GM12874 (cell line): Measurements from ENCODE around the gene RPUSD3.

Experiments used
- CTCF ChIP-seq: IDR thresholded peaks from 2 replicates; pipeline ENCODE4 v1.5.1; 2011; ENCODE audit warnings: low read depth, mild to moderate bottlenecking, control low read depth, low read length, moderate library complexity; ENCODE audit not compliant: insufficient read depth

The RPUSD3 gene

GRCh38 chr3:9846231-9846630, 2.4 kb upstream of the RPUSD3 start:
- TF ChIP-seq CTCF: no peak

GRCh38 chr3:9841015-9841414, 2.8 kb downstream of the RPUSD3 start:
- no peak for TF ChIP-seq CTCF

GRCh38 chr3:9838856-9839255, 5.0 kb downstream of the RPUSD3 start:
- TF ChIP-seq CTCF: no peak

- TF ChIP-seq CTCF: no peak
Measured at GRCh38 chr3:9837701-9838582, 5.9 kb downstream of the RPUSD3 start.

- TF ChIP-seq CTCF: no peak
Measured at GRCh38 chr3:9834520-9835380, 9.1 kb downstream of the RPUSD3 start.

GRCh38 chr3:9833078-9833477, 10.7 kb downstream of the RPUSD3 start:
- no peak for TF ChIP-seq CTCF

- no peak for TF ChIP-seq CTCF
Measured at GRCh38 chr3:9831253-9831652, 12.6 kb downstream of the RPUSD3 start.
